H1 (cell line): Measurements from ENCODE around the gene FGF21. TPM values are rescaled to one million over a fixed set of nuclear protein-coding genes. Genes with fewer than 3 reads are reported as not detected.
A peak's percentile ranks its signal among the peaks of the same experiment; 100 is the strongest.

Experiments
- EZH2 ChIP-seq: fragments of 200-600 bp; sonication (generic); IDR thresholded peaks from 2 replicates; pipeline ENCODE4 v1.7.1; 2012; ENCODE audit warnings: low read depth, mild to moderate bottlenecking, moderate library complexity, low read length, inconsistent platforms; ENCODE audit not compliant: severe bottlenecking
- PHF8 ChIP-seq: fragments of 200-600 bp; sonication (generic); conservative IDR thresholded peaks from 2 replicates; pipeline ENCODE4 v1.7.1; 2012; ENCODE audit warnings: low read depth, mild to moderate bottlenecking, inconsistent platforms, low read length, moderate library complexity
- polyA plus RNA-seq, 7 experiments: library from polyadenylated mRNA; depleted of rRNA in 3 of 7; stranded (reverse) in 5 of 7; unstranded in 2 of 7; fragments of >200 nt in 5 of 7; fragments of 200-250 nt in 2 of 7; gene quantifications; 1 replicate in 5 of 7; 2 replicates in 1 of 7; 4 replicates in 1 of 7; pipeline versions ENCODE4 v1.2.1 to v1.2.3, GENCODE V29; 2011 to 2013; ENCODE audit warnings: missing spikeins in 2 of 7, mixed read lengths in 2 of 7
- total RNA-seq: library from RNA; stranded (reverse); fragmentation: NEBNext Ultra II Directional; extraction: Animal tissue kit (Norgen Biotek cat#: 25700); gene quantifications from 2 replicates; pipeline ENCODE4 v1.2.1, GENCODE V29; 2021
- TF ChIP-seq, protein P1 (sequence below): fragments of 300-600 bp; sonication (generic); IDR thresholded peaks from 2 replicates; pipeline ENCODE4 v1.7.1; 2012; ENCODE audit warnings: low read length, moderate library complexity, mild to moderate bottlenecking, inconsistent platforms; ENCODE audit not compliant: insufficient replicate concordance

FGF21 gene
- total and polyA plus RNA-seq, 2 of the 8 experiments (the other 6 are each of a cell fraction or from before 2014, with no cell fraction given) = 0.48 to 0.80 TPM

DNA sequence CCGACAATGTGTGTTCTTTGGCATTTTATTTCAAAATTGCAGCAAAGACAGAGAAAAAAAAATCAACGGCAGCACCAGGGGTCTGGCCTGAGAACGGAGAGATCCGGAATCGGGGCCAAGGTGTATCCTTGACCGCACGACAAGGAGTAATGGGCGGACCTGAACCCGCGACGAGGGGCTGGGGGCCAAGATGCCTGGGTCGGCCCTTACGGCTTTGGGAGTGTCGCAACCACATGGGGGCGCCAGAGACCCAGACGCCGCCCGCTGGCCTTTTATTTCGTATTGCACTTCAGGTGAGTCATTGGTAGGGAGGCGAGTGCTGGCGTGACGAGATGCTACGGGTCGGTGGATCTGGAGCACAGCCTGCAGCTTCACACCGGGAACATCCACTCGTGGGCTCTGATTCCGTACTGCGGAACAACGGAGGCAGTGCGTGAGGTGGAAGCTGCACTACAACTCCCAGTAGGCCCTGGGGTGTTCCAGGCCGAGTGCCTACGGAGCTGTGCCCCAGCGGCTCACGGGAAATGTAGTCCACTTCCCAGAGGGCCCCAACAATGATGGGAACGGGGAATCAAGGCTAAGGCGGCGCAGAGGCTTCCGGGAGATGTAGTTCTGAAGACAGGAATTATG, 39.8 kb downstream of the FGF21 start (continued):
- TF ChIP-seq, protein P1, sequence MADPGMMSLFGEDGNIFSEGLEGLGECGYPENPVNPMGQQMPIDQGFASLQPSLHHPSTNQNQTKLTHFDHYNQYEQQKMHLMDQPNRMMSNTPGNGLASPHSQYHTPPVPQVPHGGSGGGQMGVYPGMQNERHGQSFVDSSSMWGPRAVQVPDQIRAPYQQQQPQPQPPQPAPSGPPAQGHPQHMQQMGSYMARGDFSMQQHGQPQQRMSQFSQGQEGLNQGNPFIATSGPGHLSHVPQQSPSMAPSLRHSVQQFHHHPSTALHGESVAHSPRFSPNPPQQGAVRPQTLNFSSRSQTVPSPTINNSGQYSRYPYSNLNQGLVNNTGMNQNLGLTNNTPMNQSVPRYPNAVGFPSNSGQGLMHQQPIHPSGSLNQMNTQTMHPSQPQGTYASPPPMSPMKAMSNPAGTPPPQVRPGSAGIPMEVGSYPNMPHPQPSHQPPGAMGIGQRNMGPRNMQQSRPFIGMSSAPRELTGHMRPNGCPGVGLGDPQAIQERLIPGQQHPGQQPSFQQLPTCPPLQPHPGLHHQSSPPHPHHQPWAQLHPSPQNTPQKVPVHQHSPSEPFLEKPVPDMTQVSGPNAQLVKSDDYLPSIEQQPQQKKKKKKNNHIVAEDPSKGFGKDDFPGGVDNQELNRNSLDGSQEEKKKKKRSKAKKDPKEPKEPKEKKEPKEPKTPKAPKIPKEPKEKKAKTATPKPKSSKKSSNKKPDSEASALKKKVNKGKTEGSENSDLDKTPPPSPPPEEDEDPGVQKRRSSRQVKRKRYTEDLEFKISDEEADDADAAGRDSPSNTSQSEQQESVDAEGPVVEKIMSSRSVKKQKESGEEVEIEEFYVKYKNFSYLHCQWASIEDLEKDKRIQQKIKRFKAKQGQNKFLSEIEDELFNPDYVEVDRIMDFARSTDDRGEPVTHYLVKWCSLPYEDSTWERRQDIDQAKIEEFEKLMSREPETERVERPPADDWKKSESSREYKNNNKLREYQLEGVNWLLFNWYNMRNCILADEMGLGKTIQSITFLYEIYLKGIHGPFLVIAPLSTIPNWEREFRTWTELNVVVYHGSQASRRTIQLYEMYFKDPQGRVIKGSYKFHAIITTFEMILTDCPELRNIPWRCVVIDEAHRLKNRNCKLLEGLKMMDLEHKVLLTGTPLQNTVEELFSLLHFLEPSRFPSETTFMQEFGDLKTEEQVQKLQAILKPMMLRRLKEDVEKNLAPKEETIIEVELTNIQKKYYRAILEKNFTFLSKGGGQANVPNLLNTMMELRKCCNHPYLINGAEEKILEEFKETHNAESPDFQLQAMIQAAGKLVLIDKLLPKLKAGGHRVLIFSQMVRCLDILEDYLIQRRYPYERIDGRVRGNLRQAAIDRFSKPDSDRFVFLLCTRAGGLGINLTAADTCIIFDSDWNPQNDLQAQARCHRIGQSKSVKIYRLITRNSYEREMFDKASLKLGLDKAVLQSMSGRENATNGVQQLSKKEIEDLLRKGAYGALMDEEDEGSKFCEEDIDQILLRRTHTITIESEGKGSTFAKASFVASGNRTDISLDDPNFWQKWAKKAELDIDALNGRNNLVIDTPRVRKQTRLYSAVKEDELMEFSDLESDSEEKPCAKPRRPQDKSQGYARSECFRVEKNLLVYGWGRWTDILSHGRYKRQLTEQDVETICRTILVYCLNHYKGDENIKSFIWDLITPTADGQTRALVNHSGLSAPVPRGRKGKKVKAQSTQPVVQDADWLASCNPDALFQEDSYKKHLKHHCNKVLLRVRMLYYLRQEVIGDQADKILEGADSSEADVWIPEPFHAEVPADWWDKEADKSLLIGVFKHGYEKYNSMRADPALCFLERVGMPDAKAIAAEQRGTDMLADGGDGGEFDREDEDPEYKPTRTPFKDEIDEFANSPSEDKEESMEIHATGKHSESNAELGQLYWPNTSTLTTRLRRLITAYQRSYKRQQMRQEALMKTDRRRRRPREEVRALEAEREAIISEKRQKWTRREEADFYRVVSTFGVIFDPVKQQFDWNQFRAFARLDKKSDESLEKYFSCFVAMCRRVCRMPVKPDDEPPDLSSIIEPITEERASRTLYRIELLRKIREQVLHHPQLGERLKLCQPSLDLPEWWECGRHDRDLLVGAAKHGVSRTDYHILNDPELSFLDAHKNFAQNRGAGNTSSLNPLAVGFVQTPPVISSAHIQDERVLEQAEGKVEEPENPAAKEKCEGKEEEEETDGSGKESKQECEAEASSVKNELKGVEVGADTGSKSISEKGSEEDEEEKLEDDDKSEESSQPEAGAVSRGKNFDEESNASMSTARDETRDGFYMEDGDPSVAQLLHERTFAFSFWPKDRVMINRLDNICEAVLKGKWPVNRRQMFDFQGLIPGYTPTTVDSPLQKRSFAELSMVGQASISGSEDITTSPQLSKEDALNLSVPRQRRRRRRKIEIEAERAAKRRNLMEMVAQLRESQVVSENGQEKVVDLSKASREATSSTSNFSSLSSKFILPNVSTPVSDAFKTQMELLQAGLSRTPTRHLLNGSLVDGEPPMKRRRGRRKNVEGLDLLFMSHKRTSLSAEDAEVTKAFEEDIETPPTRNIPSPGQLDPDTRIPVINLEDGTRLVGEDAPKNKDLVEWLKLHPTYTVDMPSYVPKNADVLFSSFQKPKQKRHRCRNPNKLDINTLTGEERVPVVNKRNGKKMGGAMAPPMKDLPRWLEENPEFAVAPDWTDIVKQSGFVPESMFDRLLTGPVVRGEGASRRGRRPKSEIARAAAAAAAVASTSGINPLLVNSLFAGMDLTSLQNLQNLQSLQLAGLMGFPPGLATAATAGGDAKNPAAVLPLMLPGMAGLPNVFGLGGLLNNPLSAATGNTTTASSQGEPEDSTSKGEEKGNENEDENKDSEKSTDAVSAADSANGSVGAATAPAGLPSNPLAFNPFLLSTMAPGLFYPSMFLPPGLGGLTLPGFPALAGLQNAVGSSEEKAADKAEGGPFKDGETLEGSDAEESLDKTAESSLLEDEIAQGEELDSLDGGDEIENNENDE = no peak
- TF ChIP-seq EZH2 = no peak
- TF ChIP-seq PHF8 = 0 out of 2 replicates have a peak, but pooled peaks have one; percentile 42
